NCI-H187 treated with DMSO at 0.1 percent for 48 hours (cell line): ENCODE data around the gene MOB3C.
A peak's percentile ranks its signal among the peaks of the same experiment; 100 is the strongest.

Experiments used
- DNase-seq: peaks from one replicate; lab custom pipeline; 2025; lab: John Stamatoyannopoulos, UW

The MOB3C gene

DNA sequence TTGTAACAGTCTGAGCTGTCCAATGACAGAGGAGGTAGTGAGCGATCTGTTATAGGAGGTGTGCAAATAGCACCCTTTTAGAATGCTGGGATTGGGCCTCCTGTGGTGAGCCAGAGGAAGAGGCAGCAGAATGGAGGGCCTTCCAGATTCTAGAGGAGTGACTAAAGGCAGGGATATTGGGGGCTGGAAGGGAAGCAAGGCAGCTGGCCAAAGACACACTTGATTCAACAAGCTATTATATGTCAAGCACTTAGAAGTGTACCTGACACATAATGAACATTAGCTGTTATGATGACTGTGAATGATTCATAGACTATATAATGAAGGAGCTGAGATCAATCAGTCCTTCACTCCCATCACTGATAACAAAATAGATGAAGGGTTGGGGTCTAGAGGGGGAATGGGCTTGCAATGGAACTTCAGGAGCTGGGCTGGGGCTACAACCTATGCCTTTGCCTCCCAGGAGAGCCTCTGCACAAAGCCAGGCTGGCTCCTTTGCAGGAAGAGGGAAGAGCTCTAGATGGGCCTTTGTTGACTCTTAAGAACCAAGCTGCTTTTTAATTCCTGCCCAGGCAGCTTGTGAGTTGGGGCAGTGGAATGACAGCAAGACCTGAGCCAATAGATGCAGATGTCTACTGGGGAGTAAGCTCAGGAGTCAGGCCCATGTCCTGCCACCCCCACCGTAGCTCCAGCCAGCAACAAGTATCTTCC lies 10.2 kb downstream of the MOB3C start:
- no peak for DNase-seq

DNA sequence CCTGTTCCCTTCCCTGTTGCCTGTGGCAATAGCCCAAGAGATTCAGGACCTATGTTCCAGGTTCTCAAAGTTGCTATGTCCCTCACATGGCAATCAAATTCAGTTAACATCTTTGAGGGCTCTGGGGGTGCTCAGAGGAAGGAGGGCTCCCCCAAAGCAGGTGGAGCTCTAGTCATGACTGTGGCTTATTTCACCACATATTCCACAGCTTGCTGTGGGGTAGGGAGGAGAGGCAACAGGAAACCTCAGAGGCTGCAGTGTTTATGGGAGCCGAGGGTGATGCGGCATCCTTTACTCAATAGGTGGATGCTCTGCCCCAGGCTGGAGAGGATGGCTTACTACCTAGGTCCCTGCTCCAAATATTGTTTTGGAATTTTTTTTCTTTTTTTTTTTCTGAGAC lies 11.4 kb downstream of the MOB3C start:
- no peak for DNase-seq

DNA sequence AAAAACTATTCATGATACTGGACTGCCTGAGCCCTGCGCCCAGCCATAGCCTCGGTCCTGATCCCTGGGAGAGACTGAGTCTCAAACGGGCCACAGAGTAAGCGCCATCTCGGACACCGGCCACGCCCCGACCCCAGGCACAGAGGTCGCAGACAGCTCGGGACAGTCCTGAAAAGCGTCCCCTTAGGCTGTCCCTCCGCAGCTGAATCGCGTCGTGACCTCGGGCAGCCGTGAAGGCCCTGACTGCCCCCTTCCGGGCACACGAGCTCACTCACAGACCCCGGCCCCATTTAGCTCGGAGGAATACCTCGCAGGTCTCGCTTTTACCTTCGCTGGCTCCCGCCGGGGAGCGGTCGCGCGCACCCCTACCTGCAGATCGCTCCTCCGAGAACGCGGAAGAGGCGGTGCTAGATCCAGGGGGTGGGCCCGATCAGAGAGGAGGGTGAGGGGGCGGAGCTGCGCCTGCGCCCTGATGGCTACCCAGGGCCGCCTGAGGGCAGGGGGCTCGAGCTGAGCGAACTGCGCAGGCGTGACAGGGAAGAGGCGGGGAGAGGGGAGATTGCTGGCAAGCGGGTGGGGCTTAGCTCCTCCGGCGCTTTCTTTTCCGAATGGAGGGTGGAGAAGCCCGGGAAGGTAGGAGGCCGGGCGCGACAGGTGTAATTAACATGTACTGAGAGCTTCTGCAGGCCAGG lies 12.6 kb downstream of the MOB3C start, which contains the start of gene MKNK1:
TSS of gene MKNK1 (minus strand) at position 411 of the 692 bp plus-strand sequence. CDS start 20,941 bp downstream, outside the sequence.
- DNase-seq = peak; percentile 61

DNA sequence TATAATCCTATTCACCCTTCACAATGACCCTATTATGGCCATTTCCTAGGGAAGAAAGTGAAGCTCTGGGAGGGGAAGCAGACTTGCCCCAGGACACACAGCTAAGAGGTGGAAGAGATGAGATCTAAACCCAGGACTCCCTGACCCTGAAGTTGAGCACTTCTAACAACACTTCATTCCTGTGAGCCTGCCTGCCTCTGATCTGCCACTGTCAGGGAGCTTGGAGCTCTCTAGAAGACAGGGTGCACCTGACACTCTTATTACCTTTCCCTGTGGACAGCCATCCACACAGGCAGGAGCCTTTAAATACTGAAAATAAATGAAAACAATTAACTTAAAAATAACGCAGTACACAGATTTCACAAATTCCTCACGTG lies 13.1 kb downstream of the MOB3C start:
- no peak for DNase-seq

DNA sequence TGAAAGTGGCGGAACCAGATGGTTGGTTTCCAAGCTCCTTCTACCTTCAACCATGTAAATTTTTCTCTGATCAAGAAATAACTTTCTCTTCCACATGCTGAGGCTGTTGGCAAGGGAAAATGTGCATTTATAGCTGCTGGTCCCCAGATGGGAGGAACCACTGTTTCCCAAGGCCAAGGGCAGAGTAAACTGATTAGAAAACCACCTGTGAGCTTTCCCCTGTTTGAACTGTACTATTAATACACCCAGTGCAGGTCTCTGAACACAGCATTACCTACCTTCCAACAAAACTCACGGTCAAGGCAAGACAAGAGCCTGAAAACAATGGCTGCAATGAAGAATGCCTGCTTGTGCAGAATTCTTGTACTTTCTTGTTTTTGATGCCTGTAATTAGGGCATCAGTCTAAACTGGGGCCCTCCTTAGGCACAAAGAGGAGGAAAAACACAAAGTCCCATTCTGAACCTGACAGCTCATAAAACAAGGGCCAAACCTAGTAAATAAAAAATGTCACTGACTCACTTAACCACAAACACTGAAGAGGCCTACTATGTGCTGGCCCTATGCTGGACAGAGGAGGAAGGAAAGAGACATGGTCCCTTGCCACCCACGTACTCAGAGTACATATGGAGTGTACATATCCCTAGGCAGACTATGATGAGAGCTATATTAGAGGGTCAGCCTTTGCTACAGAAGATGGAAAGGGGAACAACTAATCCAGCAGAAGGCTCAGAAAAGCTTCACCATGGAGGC lies 15.2 kb downstream of the MOB3C start:
- no peak for DNase-seq

DNA sequence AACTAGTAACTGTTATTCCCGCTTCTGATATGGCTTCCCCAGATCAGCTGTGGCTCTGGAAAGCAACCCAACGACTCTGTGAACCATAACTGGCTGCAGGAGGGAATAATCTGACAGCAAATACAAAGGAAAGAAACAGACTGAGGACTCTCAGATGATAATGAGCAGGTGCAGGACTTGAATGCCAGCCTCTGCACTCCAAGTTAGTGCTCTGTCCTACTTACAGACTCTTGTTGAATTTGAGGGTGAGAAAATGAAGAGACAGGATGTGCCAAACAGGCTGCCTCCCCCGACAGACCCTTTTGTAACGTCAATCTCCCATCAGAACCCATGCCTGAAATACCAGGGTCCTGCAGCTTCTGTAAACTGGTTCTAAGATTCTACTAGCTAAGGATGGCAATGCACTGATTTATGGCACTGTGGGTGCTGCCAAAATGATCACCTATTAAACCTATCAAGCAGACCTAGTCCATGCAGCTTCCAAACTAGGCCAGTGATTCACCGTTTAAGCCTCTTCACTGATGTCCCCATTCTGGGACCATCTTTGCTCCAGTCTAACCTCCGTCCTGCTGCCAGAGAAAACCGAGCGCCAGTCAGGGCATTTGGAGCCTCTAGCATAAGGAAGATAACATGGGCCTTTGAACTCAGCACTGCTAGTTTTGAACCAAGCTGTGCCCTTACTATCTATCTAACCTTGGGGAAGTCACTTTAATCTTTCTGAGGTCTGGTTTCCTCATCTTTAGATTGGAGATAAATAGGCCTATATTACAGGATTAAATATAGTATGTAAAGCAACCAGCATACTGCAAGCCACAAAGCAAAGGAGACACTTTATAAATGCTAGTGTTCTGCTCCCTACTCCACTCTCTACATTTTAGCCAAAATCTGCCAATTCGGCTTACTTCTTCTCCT lies 17.3 kb downstream of the MOB3C start:
- DNase-seq = no peak

DNA sequence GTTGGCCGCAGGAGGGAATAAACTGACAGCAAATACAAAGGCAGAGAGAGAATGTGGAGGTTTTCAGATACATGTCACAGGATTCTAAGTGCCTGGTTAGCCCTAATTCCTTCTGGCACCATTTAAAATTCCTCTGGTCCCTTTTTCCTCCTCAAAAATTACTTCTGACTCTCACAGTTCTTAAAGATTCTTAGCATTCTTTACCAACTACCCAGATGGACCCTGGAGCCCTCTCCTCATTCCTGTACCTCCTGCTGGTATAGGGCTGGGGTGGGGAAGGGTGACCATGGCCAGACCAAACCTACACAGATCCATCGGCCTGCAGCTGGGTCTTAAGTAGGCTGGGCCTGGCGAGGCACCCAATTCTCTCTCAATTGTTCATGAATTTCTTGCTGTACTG lies 19.8 kb downstream of the MOB3C start:
- DNase-seq = no peak

DNA sequence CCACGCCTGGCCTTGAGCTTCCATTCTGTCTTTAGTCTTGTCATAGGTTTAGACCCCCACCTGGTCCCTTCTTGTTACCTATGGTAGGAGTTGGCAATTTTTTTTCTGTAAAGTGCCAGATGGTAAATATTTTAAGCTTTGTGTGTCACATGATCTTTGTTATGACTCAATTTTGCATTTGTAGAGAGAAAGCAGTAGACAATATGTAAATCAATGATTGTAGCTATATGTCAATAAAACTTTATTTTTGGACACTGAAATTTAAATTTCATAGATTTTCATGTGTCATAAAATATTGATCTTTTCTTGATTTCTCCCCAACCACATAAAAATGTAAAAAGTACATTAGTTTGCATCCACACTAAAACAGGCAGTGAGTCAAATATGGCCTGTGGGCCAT lies 20.6 kb downstream of the MOB3C start:
- DNase-seq = no peak

DNA sequence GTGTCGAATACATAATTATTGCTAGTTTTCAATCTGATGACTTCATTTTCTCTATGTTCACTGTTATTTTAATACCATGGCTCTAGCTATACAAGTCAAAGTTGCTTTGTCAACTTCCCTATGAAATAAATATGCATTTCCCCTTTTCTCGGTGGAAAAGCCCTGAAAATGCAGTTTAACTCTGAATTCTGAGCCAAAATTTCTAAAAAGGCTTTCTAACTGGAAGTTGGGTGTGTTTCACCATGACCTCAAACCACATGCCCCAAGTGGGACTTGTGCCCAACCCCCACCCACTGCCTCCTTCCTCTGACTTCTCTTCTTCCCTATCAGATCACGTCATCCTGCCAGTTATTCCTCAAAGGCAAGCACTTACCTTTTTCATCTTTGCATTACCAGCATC lies 21.5 kb downstream of the MOB3C start:
- no peak for DNase-seq

DNA sequence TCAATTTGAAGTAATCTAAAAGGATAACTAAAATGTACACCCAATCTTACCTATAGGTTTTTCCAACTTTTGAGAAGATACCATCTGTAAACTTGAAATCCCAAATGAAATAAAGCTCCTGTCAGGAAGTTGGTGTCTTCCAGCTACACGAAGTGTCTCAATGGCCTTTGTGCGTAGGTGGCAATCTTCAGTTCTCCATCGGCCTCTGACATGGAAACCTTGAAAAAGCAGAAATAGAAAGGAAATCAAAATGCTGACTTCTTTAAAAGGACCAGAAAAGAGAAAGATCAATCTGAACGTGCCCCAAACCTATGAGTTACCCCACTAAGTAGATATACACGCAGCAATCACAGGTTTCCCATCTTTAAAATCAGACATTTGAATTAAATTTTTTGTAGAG lies 22.5 kb downstream of the MOB3C start:
- DNase-seq = no peak

DNA sequence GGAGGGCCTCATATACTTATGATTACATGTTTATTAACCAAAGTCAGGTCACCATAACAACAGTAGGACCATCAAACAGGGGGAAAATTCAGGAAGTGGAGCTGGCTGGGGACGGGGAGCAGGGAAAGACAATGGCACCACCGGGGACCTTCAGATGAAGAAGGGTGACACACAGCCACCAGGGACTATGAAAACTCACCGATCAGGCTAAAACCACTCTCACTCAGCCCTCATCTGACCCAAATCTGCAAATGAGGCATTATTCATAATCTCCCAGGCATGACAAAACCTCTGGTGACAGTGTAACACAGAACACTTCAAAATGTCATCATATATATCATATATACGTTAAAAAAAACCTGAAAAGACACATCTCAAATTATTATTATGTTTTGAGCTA lies 23.8 kb downstream of the MOB3C start:
- no peak for DNase-seq

DNA sequence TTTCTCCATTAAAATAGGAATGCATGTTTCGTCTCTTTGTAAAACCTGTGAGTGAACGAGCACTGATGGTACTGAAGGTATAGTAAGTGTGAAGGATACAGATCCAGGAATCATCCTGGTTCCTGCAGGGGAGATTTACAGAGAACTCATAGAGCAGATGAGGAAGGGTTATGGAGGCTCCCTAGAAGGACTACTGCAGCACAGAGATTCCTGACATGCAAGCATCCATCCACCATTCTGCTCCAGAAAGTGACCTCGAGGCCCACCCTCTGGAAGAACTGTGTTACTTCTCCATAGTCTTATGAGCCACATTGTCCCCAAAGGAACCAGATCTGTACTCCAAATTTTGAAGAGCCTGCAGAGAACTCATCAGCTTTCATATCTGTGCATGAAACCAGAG lies 27.1 kb downstream of the MOB3C start:
- no peak for DNase-seq

DNA sequence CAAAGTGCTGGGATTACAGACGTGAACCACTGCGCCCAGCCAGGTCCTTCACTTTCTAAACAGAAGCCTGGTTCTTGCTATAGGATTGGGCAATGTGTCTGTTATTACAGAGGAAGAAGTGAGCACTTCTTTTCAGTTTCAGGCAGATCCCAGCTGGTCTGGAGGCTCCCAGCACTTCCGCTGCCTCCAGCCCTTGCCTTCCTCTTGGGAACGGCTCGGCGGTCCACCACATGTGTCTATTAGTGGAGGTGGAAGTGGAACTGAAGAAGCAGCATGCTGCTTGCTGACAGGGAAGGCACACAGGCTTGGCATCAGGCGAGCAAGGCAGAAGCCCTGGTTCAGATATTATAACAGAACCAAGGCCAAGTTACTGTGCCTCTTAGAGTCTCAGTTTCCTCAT lies 29.5 kb downstream of the MOB3C start:
- DNase-seq = no peak

DNA sequence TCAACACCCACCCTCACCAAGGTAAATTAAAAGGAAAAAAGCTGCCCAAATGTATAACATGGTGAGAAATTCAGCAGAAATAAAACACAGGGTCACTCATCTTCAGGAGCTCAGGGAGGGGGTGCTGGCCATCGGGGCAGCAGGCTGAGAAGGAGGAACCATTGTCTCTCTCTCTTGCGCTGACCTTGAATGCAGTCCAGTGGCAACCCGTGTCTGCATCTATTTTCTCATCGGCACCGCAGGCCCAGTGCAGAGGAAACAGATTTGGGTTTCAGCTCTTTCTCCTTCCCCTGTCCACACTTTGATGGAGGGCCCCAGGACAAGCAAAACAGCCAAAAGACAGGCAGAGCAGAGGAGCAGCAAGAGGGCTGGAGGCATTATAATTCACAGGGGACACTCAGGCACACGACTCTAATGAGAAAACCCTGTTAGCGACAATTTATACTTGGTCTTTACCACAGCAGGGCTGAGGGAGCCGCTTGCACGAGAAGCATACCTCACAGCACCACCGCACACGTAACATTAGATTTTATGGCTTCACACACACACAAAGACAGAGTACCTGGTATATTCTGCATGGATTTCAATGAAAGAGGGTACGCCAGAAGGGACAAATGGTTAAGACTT lies 31.2 kb downstream of the MOB3C start:
- DNase-seq = no peak

DNA sequence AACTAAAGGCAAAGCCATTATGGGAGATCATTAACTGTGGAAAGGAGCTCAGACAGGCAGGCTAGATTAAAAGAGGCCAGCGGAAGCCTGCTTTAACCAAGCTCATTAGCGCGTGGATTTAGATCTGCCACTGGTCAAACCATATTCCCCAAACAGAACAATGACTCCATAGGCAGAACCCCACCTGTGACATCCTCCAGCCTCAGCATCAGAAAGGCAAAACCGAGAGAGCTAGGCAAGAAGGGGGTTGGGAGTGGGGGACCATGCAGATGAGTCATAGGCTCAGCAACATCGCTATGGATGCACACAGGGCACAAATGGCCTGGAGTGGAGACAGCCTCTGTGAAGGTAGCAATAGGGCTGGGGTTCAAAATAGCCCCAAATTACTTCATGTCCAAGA lies 33.1 kb downstream of the MOB3C start:
- no peak for DNase-seq

DNA sequence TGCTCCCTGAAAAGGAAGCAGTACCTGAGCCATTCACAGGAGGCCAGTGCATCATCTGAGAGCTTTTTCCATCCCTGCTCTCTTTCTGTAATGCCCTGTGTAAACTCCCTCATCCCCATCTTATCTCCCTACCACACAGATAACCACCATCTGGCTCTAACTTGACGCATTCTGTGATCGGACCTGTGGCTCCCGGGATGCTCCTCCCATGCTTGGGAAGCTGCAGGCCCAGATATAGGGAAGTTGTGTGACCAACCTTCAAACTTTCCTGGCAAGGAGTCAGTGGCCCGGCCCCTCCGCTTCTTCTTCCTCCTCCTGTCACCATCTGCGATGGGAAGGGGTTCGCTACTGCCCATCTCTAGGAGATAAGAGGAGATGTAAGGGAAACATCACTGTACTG lies 33.6 kb downstream of the MOB3C start:
- DNase-seq = no peak

DNA sequence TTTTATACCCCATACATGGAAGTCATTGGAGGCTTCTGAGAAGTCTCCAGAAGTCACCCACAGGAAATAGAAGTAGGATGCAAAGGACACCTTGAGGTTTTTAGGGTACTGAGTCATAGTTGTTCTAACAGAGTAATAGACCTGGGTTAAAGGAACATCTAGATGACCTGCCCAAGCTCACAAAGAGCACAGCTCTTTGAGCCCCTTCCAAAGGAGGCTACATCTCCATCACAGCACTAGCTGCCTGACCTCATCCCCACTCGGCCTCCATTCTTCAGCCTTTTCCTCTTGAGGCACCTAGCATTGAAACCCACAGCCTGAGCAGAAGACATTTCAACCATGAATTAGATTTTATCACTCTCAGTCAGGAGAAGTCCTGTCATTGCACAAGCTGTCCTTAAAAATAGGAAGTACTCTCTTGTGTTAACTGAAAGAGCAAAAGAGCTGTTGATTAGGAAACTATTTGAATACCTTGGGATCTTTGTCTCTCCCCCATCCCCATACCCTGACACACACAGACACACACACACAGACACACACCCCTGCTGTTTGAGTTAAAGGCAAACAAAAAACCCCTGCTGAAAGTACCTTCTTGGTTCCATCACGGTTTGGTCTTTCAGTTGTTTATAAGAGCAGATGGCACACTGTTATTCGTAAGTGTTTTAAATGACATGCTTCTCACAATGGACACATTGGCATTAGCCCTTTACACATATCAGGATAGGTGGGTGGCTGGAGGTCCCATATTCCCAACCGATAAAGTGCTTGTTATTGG lies 34.7 kb downstream of the MOB3C start:
- no peak for DNase-seq

DNA sequence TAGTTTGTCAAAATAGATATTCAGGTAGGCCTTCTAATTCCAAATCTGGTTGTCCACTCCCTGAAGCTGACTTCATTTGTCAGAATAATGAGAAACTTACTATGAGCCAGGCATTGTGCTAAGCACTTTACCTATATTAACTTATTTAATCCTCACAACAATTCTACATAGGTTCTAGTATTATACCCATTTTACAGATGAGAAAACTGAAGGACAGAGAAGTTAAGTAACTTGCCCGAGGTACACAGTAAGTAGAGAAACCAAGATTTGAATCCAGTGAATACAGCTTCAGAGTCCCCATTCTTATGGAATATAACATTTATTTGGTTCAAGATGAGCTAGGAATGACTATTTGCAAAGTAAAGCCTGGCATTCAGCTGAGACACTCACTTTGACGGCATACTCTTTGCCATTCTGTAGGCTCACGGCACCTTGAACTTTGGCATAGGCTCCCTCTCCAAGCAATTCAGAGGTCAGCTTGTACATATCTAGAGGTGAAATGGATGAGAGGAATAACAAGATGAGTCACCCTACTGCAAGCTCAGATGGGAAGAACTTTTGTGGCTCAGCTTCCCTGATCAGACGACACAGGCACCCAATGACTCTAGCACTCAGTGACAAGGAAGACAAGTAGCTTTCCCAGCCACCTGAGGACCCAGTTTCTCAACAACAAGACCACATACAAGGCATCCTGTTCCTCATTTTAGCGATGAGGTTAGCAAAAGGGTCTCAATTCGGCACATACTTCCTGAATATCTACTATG lies 36.3 kb downstream of the MOB3C start:
- no peak for DNase-seq

DNA sequence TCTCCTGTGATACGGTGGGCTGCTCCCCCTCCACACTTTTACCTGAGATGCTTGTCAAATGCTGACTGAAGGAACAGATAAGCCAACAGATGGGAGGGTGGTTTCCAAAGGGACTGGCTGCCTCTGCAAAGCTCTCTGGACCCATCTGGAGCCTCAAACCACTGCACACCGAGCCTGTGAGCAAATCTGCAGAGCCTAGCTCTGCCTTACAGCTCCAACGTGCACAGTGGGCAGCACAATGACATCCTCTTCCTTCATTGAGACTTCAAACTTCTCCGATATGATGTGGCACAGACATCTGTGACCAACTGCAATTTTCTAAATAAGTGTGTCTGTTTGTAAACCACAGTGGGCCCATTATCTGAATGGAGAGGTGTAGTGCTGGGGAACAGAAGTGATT lies 38.9 kb downstream of the MOB3C start:
- no peak for DNase-seq

DNA sequence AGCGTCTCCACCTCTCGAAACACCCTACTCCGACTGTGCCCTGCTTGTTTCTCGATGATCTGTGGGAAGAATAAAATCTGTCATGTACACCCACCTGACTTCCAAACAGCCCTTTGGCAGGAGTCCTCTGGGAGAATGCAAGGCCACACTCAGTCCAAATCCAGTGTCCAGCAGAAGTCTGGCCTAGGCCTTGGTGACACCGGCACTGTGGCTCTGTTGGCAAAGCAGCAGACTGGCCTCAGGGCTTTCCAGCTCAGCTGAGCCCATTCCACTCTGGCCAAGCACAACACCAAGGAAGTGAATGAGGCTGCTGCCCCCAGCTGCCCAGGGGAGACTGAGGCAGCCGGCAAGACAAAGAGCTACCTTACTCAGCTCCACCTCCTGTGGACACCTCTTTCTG lies 40.0 kb downstream of the MOB3C start:
- no peak for DNase-seq
